Fibroblast of skin of abdomen (primary cell): ENCODE results near the gene ZNF155. TPM values are rescaled to one million over a fixed set of nuclear protein-coding genes. Genes with fewer than 3 reads are reported as not detected.
A peak's percentile ranks its signal among the peaks of the same experiment; 100 is the strongest.
"Not testable (repeated sequence)": the region's sequence is repeated elsewhere in the genome, so short reads cannot be mapped to it uniquely, and the experiment has no call there.

Experiments
- DNase-seq: peaks from one replicate; pipeline ENCODE4 v3.0.0-alpha.2; 2013
- polyA plus RNA-seq, 2 experiments: library from polyadenylated mRNA; unstranded; fragments of 120-200 nt; gene quantifications; one replicate each; pipeline ENCODE4 v1.2.1, GENCODE V29; 2013; ENCODE audit not compliant: insufficient read length in 2 of 2

The ZNF155 gene
- polyA plus RNA-seq (2013, experiment 1 of 2; ENCODE audit: insufficient read length) = 5.9 TPM
- polyA plus RNA-seq (2013, experiment 2 of 2; ENCODE audit: insufficient read length) = 6.1 TPM

GRCh38 chr19:43983912-43984686 lies at the start of gene ZNF155:
TSS of gene ZNF155 (plus strand) at chr19:43984188. CDS start at chr19:43988544, 4,356 bp downstream.
- DNase-seq = peak; percentile 98

GRCh38 chr19:43934985-43935708 lies 48.8 kb upstream of the ZNF155 start, which contains the start of gene ZNF45:
TSS of gene ZNF45 (minus strand) at chr19:43935282. CDS start at chr19:43922185, 13,097 bp downstream.
- DNase-seq = peak; percentile 88

- no peak for DNase-seq
Observed at GRCh38 chr19:43936188-43936587, 47.8 kb upstream of the ZNF155 start.

GRCh38 chr19:43939557-43940260 lies 44.3 kb upstream of the ZNF155 start:
- DNase-seq = no peak

- DNase-seq = no peak
Observed at GRCh38 chr19:43940719-43941118, 43.3 kb upstream of the ZNF155 start.

- no peak for DNase-seq
Observed at GRCh38 chr19:43941209-43941608, 42.8 kb upstream of the ZNF155 start.

- DNase-seq = not testable (repeated sequence)
Observed at GRCh38 chr19:43947412-43947811, 36.6 kb upstream of the ZNF155 start.

GRCh38 chr19:43949803-43950202 lies 34.2 kb upstream of the ZNF155 start:
- DNase-seq = not testable (repeated sequence)

GRCh38 chr19:43950834-43951645 lies 32.9 kb upstream of the ZNF155 start, which contains the start of gene ZNF221:
TSS of gene ZNF221 (plus strand) at chr19:43951228. CDS start at chr19:43962727, 11,499 bp downstream.
- DNase-seq = peak; percentile 99

- DNase-seq = no peak
Observed at GRCh38 chr19:43956827-43957226, 27.2 kb upstream of the ZNF155 start.

GRCh38 chr19:43957891-43958290 lies 26.1 kb upstream of the ZNF155 start:
- peak; percentile 77 for DNase-seq

GRCh38 chr19:43960411-43960810 lies 23.6 kb upstream of the ZNF155 start:
- no peak for DNase-seq

- DNase-seq = no peak
Observed at GRCh38 chr19:43966079-43966694, 17.8 kb upstream of the ZNF155 start.

GRCh38 chr19:43976732-43977131 lies 7.3 kb upstream of the ZNF155 start:
- DNase-seq = no peak

- no peak for DNase-seq
Observed at GRCh38 chr19:43983544-43983911, 460 bp upstream of the ZNF155 start.

- no peak for DNase-seq
Observed at GRCh38 chr19:43984687-43985000, 656 bp downstream of the ZNF155 start.

- DNase-seq = no peak
Observed at GRCh38 chr19:43997631-43998290, 13.8 kb downstream of the ZNF155 start.

GRCh38 chr19:44002212-44002565 lies 18.2 kb downstream of the ZNF155 start:
- DNase-seq = no peak

- DNase-seq = peak; percentile 95
Observed at GRCh38 chr19:44002566-44003460, 18.8 kb downstream of the ZNF155 start, which contains the start of gene ZNF230. TSS of gene ZNF230 (plus strand) at chr19:44002957. CDS start at chr19:44007079, 4,122 bp downstream.

- no peak for DNase-seq
Observed at GRCh38 chr19:44003461-44004009, 19.5 kb downstream of the ZNF155 start.
